H1 (cell line): ENCODE data around the gene HTRA2. TPM values are rescaled to one million over a fixed set of nuclear protein-coding genes. Genes with fewer than 3 reads are reported as not detected.

Source experiments
- ASH2L ChIP-seq: fragments of 200-600, 300-600 bp; sonication (generic); IDR thresholded peaks from one replicate; pipeline ENCODE4 v1.7.1; 2017; ENCODE audit warnings: low read length
- CBX5 ChIP-seq: fragments of 300-800, 300-1000 bp; sonication (generic); IDR thresholded peaks from 2 replicates; pipeline ENCODE4 v1.7.1; 2016; ENCODE audit warnings: antibody characterized with exemption, low read length, low read depth
- CBX8 ChIP-seq: fragments of 300-800, 300-1000 bp; sonication (generic); IDR thresholded peaks from 2 replicates; pipeline ENCODE4 v1.7.1; 2016; ENCODE audit warnings: low read depth, low read length, borderline replicate concordance
- CHD1 ChIP-seq: IDR thresholded peaks from 2 replicates; pipeline ENCODE4 v1.6.1; 2012; ENCODE audit warnings: low read depth, low read length, improper control_type of control experiment
- CHD2 ChIP-seq: IDR thresholded peaks from 2 replicates; pipeline ENCODE4 v1.6.1; 2012; ENCODE audit warnings: low read length, improper control_type of control experiment
- CREB1 ChIP-seq: IDR thresholded peaks from 2 replicates; pipeline ENCODE4 v1.6.1; 2012; ENCODE audit warnings: inconsistent platforms
- EGR1 ChIP-seq: IDR thresholded peaks from 2 replicates; pipeline ENCODE4 v1.6.1; 2011; ENCODE audit warnings: low read depth, low read length, borderline replicate concordance
- EZH2 ChIP-seq: fragments of 200-600 bp; sonication (generic); IDR thresholded peaks from 2 replicates; pipeline ENCODE4 v1.7.1; 2012; ENCODE audit warnings: low read depth, mild to moderate bottlenecking, moderate library complexity, low read length, inconsistent platforms; ENCODE audit not compliant: severe bottlenecking
- GABPA ChIP-seq: IDR thresholded peaks from 2 replicates; pipeline ENCODE4 v1.6.1; 2011; ENCODE audit warnings: mild to moderate bottlenecking, low read length, moderate library complexity, borderline replicate concordance; ENCODE audit not compliant: insufficient read depth
- HDAC2 ChIP-seq, 2 experiments: fragments of 300-600 bp in 1 of 2; sonication (generic) in 1 of 2; IDR thresholded peaks; 2 replicates each; pipeline ENCODE4 v1.6.1; 2011 to 2012; ENCODE audit warnings: low read depth in 2 of 2, low read length in 2 of 2, mild to moderate bottlenecking in 2 of 2, moderate library complexity in 2 of 2, borderline replicate concordance in 1 of 2, inconsistent platforms in 1 of 2
- JUN ChIP-seq: IDR thresholded peaks from 2 replicates; pipeline ENCODE4 v1.6.1; 2011; ENCODE audit warnings: low read depth, mild to moderate bottlenecking, improper control_type of control experiment, low read length
- KDM5A ChIP-seq: fragments of 200-600 bp; IDR thresholded peaks from 2 replicates; pipeline ENCODE4 v1.7.1; 2012; ENCODE audit warnings: mild to moderate bottlenecking, low read length, inconsistent platforms, mixed read lengths
- POLR2AphosphoS5 ChIP-seq: IDR thresholded peaks from 2 replicates; pipeline ENCODE4 v1.6.1; 2011; ENCODE audit warnings: low read depth, low read length
- RAD21 ChIP-seq, 2 experiments: IDR thresholded peaks in 1 of 2; conservative IDR thresholded peaks in 1 of 2; 2 replicates each; pipeline ENCODE4 v1.6.1; 2011; ENCODE audit warnings: low read depth in 2 of 2, low read length in 2 of 2, improper control_type of control experiment in 1 of 2, inconsistent platforms in 1 of 2, mild to moderate bottlenecking in 1 of 2, moderate library complexity in 1 of 2
- RBBP5 ChIP-seq: IDR thresholded peaks from 2 replicates; pipeline ENCODE4 v1.7.1; 2012; ENCODE audit warnings: low read depth, mild to moderate bottlenecking, inconsistent platforms, low read length, moderate library complexity, borderline replicate concordance
- RFX5 ChIP-seq: IDR thresholded peaks from 2 replicates; pipeline ENCODE4 v1.6.1; 2011; ENCODE audit warnings: low read depth, low read length, improper control_type of control experiment, borderline replicate concordance
- RNF2 ChIP-seq: fragments of 200-900, 300-1000 bp; sonication (generic); IDR thresholded peaks from 2 replicates; pipeline ENCODE4 v1.7.1; 2016; ENCODE audit warnings: borderline replicate concordance, low read depth, mild to moderate bottlenecking, antibody characterized with exemption, low read length; ENCODE audit not compliant: poor library complexity, severe bottlenecking; ENCODE audit errors: missing control alignments
- SP1 ChIP-seq: IDR thresholded peaks from 2 replicates; pipeline ENCODE4 v1.6.1; 2011; ENCODE audit warnings: low read depth, low read length
- SP2 ChIP-seq: IDR thresholded peaks from 2 replicates; pipeline ENCODE4 v1.6.1; 2012; ENCODE audit warnings: mild to moderate bottlenecking, low read length, inconsistent platforms
- SUZ12 ChIP-seq: fragments of 200-600 bp; sonication (generic); IDR thresholded peaks from 2 replicates; pipeline ENCODE4 v1.6.1; 2012; ENCODE audit warnings: mild to moderate bottlenecking, inconsistent platforms, low read length, moderate library complexity, mixed read lengths
- TEAD4 ChIP-seq: IDR thresholded peaks from 2 replicates; pipeline ENCODE4 v1.6.1; 2012; ENCODE audit warnings: low read depth, low read length, inconsistent platforms, mixed read lengths
- YY1 ChIP-seq: IDR thresholded peaks from 2 replicates; pipeline ENCODE4 v1.6.1; 2011; ENCODE audit warnings: low read depth, mild to moderate bottlenecking, low read length
- polyA plus RNA-seq, 7 experiments: library from polyadenylated mRNA; depleted of rRNA in 3 of 7; stranded (reverse) in 5 of 7; unstranded in 2 of 7; fragments of >200 nt in 5 of 7; fragments of 200-250 nt in 2 of 7; gene quantifications; 1 replicate in 5 of 7; 2 replicates in 1 of 7; 4 replicates in 1 of 7; pipeline versions ENCODE4 v1.2.1 to v1.2.3, GENCODE V29; 2011 to 2013; ENCODE audit warnings: missing spikeins in 2 of 7, mixed read lengths in 2 of 7
- total RNA-seq: library from RNA; stranded (reverse); fragmentation: NEBNext Ultra II Directional; extraction: Animal tissue kit (Norgen Biotek cat#: 25700); gene quantifications from 2 replicates; pipeline ENCODE4 v1.2.1, GENCODE V29; 2021
- TF ChIP-seq, protein P1 (sequence below): IDR thresholded peaks from 2 replicates; pipeline ENCODE4 v1.6.1; 2012; ENCODE audit warnings: low read length, inconsistent platforms

The HTRA2 gene
- total and polyA plus RNA-seq, 2 of the 8 experiments (the other 6 are each of a cell fraction or from before 2014, with no cell fraction given) = 21.6 to 37.6 TPM

DNA sequence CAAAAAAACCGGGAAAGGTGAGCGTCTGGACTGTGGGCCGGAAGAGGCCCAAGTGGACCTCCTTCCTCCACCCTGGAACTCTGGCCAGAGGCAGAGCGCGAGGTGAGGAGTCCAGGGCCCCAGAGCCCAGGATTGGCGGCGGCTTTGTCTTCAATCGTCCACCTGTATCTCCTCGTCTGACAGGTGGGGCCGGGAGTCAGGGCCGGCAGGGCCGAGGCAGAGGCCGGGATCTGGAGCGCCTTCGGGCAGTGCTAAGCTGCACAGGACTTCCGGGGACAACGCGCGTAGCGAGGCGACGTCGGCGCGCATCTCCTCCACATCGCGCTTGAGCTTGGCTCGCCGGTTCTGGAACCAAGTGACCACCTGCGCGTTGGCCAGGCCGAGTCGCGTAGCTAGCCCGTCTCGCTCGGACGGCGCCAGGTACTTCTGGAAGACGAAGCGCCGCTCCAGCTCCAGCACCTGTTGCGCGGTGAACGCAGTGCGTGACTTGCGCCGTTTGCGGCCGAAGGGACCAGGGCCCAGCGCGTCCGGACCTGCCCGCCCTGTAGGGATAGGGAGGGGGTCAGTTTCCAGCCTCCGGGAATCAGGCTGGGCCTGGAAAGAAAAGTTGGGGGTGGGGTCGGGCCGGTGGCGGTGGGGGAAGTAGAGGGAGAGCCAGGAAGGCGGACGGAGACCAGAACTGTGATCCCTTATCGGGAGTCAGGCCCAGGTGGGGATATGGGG, 31.8 kb upstream of the HTRA2 start (continued):
- TF ChIP-seq RFX5 (no peak), JUN (no peak), CBX8 (no peak; the same call in 1 of the 2 replicates), RBBP5 (no peak), KDM5A (no peak), RNF2 (peak; percentile 63), GABPA (no peak), ASH2L (peak; percentile 64), CBX5 (no peak), SUZ12 (peak; percentile 77), YY1 (no peak), EGR1 (no peak), CHD1 (no peak), CHD2 (no peak), SP2 (no peak), RAD21 (IDR thresholded peaks at IDR 0.05 in 1 of 2, conservative IDR thresholded peaks at IDR 0.05 in 1 of 2; ENCODE audit: low read depth in 2 of 2, low read length in 2 of 2) (no peak), CREB1 (peak; percentile 62; the same call in 1 of the 2 replicates), HDAC2 (IDR thresholded peaks at IDR 0.05; ENCODE audit: borderline replicate concordance in 1 of 2, low read depth in 2 of 2, low read length in 2 of 2) (no peak), POLR2AphosphoS5 (no peak; the same call in 1 of the 2 replicates), SP1 (no peak), EZH2 (peak; percentile 1), TEAD4 (no peak)
- TF ChIP-seq, protein P1, sequence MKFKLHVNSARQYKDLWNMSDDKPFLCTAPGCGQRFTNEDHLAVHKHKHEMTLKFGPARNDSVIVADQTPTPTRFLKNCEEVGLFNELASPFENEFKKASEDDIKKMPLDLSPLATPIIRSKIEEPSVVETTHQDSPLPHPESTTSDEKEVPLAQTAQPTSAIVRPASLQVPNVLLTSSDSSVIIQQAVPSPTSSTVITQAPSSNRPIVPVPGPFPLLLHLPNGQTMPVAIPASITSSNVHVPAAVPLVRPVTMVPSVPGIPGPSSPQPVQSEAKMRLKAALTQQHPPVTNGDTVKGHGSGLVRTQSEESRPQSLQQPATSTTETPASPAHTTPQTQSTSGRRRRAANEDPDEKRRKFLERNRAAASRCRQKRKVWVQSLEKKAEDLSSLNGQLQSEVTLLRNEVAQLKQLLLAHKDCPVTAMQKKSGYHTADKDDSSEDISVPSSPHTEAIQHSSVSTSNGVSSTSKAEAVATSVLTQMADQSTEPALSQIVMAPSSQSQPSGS = no peak
